HG02759 (cell line): Measurements from ENCODE around the gene SLC6A18.

ENCODE experiments used
- ATAC-seq: cut with Tn5 transposase; IDR thresholded peaks from one replicate; pipeline ENCODE4 v1.9.1; 2021; ENCODE audit warnings: mild to moderate bottlenecking, moderate library complexity; ENCODE audit not compliant: unreplicated experiment

The SLC6A18 gene

GRCh38 chr5:1214163-1214935, 10.8 kb upstream of the SLC6A18 start:
- no peak for ATAC-seq

- no peak for ATAC-seq
Measured at GRCh38 chr5:1214936-1215220, 10.3 kb upstream of the SLC6A18 start.

GRCh38 chr5:1215320-1216096, 9.7 kb upstream of the SLC6A18 start:
- ATAC-seq: no peak

GRCh38 chr5:1216211-1216917, 8.8 kb upstream of the SLC6A18 start:
- ATAC-seq: no peak

- ATAC-seq: no peak
Measured at GRCh38 chr5:1216918-1217295, 8.3 kb upstream of the SLC6A18 start.

GRCh38 chr5:1217596-1218206, 7.5 kb upstream of the SLC6A18 start:
- ATAC-seq: no peak

- ATAC-seq: no peak
Measured at GRCh38 chr5:1218351-1219080, 6.7 kb upstream of the SLC6A18 start.

- no peak for ATAC-seq
Measured at GRCh38 chr5:1219098-1219767, 5.9 kb upstream of the SLC6A18 start.

- ATAC-seq: no peak
Measured at GRCh38 chr5:1219768-1220100, 5.4 kb upstream of the SLC6A18 start.

GRCh38 chr5:1220351-1220750, 4.8 kb upstream of the SLC6A18 start:
- no peak for ATAC-seq

- ATAC-seq: no peak
Measured at GRCh38 chr5:1220831-1221230, 4.3 kb upstream of the SLC6A18 start.

- ATAC-seq: no peak
Measured at GRCh38 chr5:1221721-1222120, 3.5 kb upstream of the SLC6A18 start.

- no peak for ATAC-seq
Measured at GRCh38 chr5:1222147-1222546, 3.0 kb upstream of the SLC6A18 start.

GRCh38 chr5:1222621-1223277, 2.4 kb upstream of the SLC6A18 start:
- ATAC-seq: no peak

- no peak for ATAC-seq
Measured at GRCh38 chr5:1223278-1223670, 1.9 kb upstream of the SLC6A18 start.

- no peak for ATAC-seq
Measured at GRCh38 chr5:1224631-1225030, 550 bp upstream of the SLC6A18 start.

GRCh38 chr5:1226231-1226630, 1.1 kb downstream of the SLC6A18 start:
- no peak for ATAC-seq

- ATAC-seq: no peak
Measured at GRCh38 chr5:1226839-1227581, 1.8 kb downstream of the SLC6A18 start.

- ATAC-seq: no peak
Measured at GRCh38 chr5:1227667-1228066, 2.5 kb downstream of the SLC6A18 start.
